Endothelial cell of umbilical vein (primary cell): ENCODE measurements around the gene DAG1. TPM values are rescaled to one million over a fixed set of nuclear protein-coding genes. Genes with fewer than 3 reads are reported as not detected.

Experiments used
- BruUV-seq: library from RNA; stranded (reverse); fragments of 400-500 nt; replicated peaks from 2 replicates; lab custom pipeline; 2021; lab: Mats Ljungman, UMichigan
- CTCF ChIA-PET: fragments of 300-600, 350-600 bp; sonication (Branson Sonifier 250); formaldehyde crosslinking; loops from one replicate; lab custom pipeline; 2021; ENCODE audit warnings: antibody characterized with exemption, inconsistent platforms; lab: Charles Lee
- POLR2A ChIA-PET: fragments of 300-600, 350-600 bp; sonication (Branson Sonifier 250); formaldehyde crosslinking; loops from one replicate; lab custom pipeline; 2021; ENCODE audit warnings: antibody characterized with exemption, inconsistent platforms; lab: Charles Lee
- DNase-seq: peaks from one replicate; pipeline ENCODE4 v3.0.0-alpha.2; 2011; ENCODE audit warnings: low read depth, low spot score
- FAIRE-seq: peaks from 2 replicates; lab custom pipeline; 2011; peaks lifted over from hg19 to GRCh38; lab: Jason Lieb, UNC
- H2AFZ ChIP-seq: 2 replicates; pipeline ENCODE4 v1.6.0; 2012; ENCODE audit warnings: low read depth, low read length, control low read depth, inconsistent platforms
- H3K27ac ChIP-seq: 2 replicates; pipeline ENCODE4 v1.5.1; 2011; ENCODE audit warnings: low read depth, mild to moderate bottlenecking, control low read depth, low read length, moderate library complexity; ENCODE audit not compliant: insufficient read depth
- H3K27me3 ChIP-seq, 2 experiments: 2 replicates each; pipeline versions ENCODE4 v1.6.0 to v1.6.1; 2011; ENCODE audit warnings: low read length in 2 of 2, mixed read lengths in 1 of 2; ENCODE audit not compliant: control insufficient read depth in 2 of 2, insufficient read depth in 2 of 2
- H3K36me3 ChIP-seq, 2 experiments: 2 replicates in 1 of 2; 3 replicates in 1 of 2; pipeline ENCODE4 v1.5.1; 2011; ENCODE audit warnings: low read length in 2 of 2, mild to moderate bottlenecking in 1 of 2, moderate library complexity in 1 of 2; ENCODE audit not compliant: control insufficient read depth in 2 of 2, insufficient read depth in 2 of 2; ENCODE audit errors: extremely low read depth in 1 of 2
- H3K4me1 ChIP-seq: 3 replicates; pipeline ENCODE4 v1.5.1; 2011; ENCODE audit warnings: mild to moderate bottlenecking, low read length; ENCODE audit not compliant: control insufficient read depth, insufficient read depth; ENCODE audit errors: extremely low read depth
- H3K4me2 ChIP-seq: 2 replicates; pipeline ENCODE4 v1.6.1; 2011; ENCODE audit warnings: low read length, control low read depth, mixed read lengths; ENCODE audit not compliant: insufficient read depth
- H3K4me3 ChIP-seq, 3 experiments: fragments of 200-600 bp in 1 of 3; sonication (generic), shearing (Covaris generic) in 1 of 3; replicated peaks in 1 of 3; 2 replicates each; pipeline ENCODE4 v1.5.1; 2011 to 2016; ENCODE audit warnings: control low read depth in 3 of 3, low read length in 3 of 3, mild to moderate bottlenecking in 2 of 3, inconsistent platforms in 1 of 3, low read depth in 1 of 3, moderate library complexity in 1 of 3; ENCODE audit not compliant: insufficient read depth in 1 of 3
- H3K79me2 ChIP-seq: 2 replicates; pipeline ENCODE4 v1.6.0; 2012; ENCODE audit warnings: low read length, inconsistent platforms; ENCODE audit not compliant: control insufficient read depth, insufficient read depth
- H3K9ac ChIP-seq: replicated peaks from 2 replicates; pipeline ENCODE3; 2011; ENCODE audit warnings: low read length, control low read depth; ENCODE audit not compliant: insufficient read depth; ENCODE audit errors: extremely low read depth
- H3K9me1 ChIP-seq: replicated peaks from 3 replicates; pipeline ENCODE4 v1.6.0; 2011; ENCODE audit warnings: mild to moderate bottlenecking, low read length; ENCODE audit not compliant: control insufficient read depth, insufficient read depth; ENCODE audit errors: extremely low read depth
- H3K9me3 ChIP-seq: replicated peaks from 2 replicates; pipeline ENCODE4 v1.5.1; 2012; ENCODE audit warnings: low read length, inconsistent platforms; ENCODE audit not compliant: control insufficient read depth, insufficient read depth
- H4K20me1 ChIP-seq: replicated peaks from 2 replicates; pipeline ENCODE3; 2011; ENCODE audit warnings: mild to moderate bottlenecking, low read length; ENCODE audit not compliant: control insufficient read depth, insufficient read depth; ENCODE audit errors: extremely low read depth
- EZH2 ChIP-seq: IDR thresholded peaks from 2 replicates; pipeline ENCODE4 v1.6.1; 2012; ENCODE audit warnings: borderline replicate concordance, low read depth, mild to moderate bottlenecking, moderate library complexity, low read length, inconsistent platforms; ENCODE audit not compliant: severe bottlenecking
- FOS ChIP-seq: IDR thresholded peaks from 2 replicates; pipeline ENCODE4 v1.6.1; 2011; ENCODE audit warnings: mild to moderate bottlenecking, low read length, moderate library complexity, borderline replicate concordance; ENCODE audit not compliant: insufficient read depth
- GATA2 ChIP-seq: IDR thresholded peaks from 2 replicates; pipeline ENCODE4 v1.7.0; 2011; ENCODE audit warnings: low read depth, mild to moderate bottlenecking, moderate library complexity, mixed read lengths, low read length; ENCODE audit not compliant: insufficient read length, insufficient read depth
- JUN ChIP-seq: IDR thresholded peaks from 2 replicates; pipeline ENCODE4 v1.6.1; 2011; ENCODE audit warnings: borderline replicate concordance, low read depth; ENCODE audit not compliant: insufficient read length, insufficient read depth
- MYC ChIP-seq: IDR thresholded peaks from one replicate; pipeline ENCODE4 v1.6.1; 2011; ENCODE audit warnings: mild to moderate bottlenecking, low read depth, low read length
- POLR2A ChIP-seq: IDR thresholded peaks from 2 replicates; pipeline ENCODE4 v1.6.1; 2012; ENCODE audit warnings: low read depth, mild to moderate bottlenecking, control low read depth, low read length
- POLR2AphosphoS5 ChIP-seq: IDR thresholded peaks from 2 replicates; pipeline ENCODE4 v1.6.1; 2012; ENCODE audit warnings: low read depth, mild to moderate bottlenecking, control low read depth, low read length, moderate library complexity; ENCODE audit not compliant: insufficient read depth
- dilution Hi-C: fragments of 300-500 bp; cut with MboI; formaldehyde crosslinking; loops from one replicate; pipeline ENCODE4 v1.15.0; 2019; ENCODE audit warnings: low sequenced_read_pairs; ENCODE audit not compliant: extremely low pct_ligation_motif_present
- intact Hi-C: fragments of 100-400 bp; cut with micrococcal nuclease; formaldehyde crosslinking; loops from one replicate; pipeline ENCODE4 v1.10.0; 2022
- polyA plus RNA-seq, 4 experiments: library from polyadenylated mRNA; depleted of rRNA in 3 of 4; stranded (reverse) in 3 of 4; unstranded in 1 of 4; fragments of >200 nt; gene quantifications; 2 replicates each; pipeline versions ENCODE4 v1.2.1 to v1.2.3, GENCODE V29; 2011 to 2012; ENCODE audit warnings: missing spikeins in 1 of 4
- total RNA-seq: library from RNA; stranded (reverse); gene quantifications from 2 replicates; pipeline ENCODE4 v1.2.3, GENCODE V29; 2021
- TF ChIP-seq, protein P1 (sequence below), 2 donors: IDR thresholded peaks; 1 replicate in 1 of 2; 2 replicates in 1 of 2; pipeline ENCODE4 v1.5.1; 2011; ENCODE audit warnings: low read length in 2 of 2, mild to moderate bottlenecking in 2 of 2, moderate library complexity in 2 of 2, control low read depth in 1 of 2, inconsistent platforms in 1 of 2, low read depth in 1 of 2; ENCODE audit not compliant: insufficient read depth in 1 of 2; ENCODE audit errors: extremely low read depth in 1 of 2
- TF ChIP-seq, protein P2 (sequence below): IDR thresholded peaks from 2 replicates; pipeline ENCODE4 v1.6.1; 2011; ENCODE audit not compliant: insufficient read depth, insufficient read length

DAG1 gene
- total and polyA plus RNA-seq, 2 donors (not counting 3 experiments of a cell fraction or from before 2014, with no cell fraction given), result 59.6 to 97.5 TPM

DNA sequence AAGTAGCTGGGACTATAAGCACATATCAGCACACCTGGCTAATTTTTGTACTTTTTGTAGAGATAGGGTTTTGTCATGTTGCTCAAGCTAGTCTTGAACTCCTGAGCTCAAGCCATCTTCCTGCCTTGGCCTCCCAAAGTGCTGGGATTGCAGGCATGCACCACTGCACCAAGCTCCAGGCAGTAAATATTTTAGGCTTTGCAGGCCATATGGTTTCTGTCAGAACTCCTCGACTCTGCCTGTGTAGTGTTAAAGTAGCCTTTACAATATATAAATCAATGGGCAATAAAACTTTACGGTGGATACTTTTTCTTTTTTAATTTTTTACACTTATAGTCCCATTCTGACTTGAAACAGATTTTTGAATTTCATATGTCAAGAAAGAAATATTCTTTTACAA, 41.6 kb downstream of the DAG1 start:
- H3K4me3 ChIP-seq, result no peak overlapping the region
- H3K9ac ChIP-seq, result no peak overlapping the region
- peaks cover 2 to 7% of the 10 kb centered on the region in 2 experiments for H3K36me3 ChIP-seq
- H3K4me1 ChIP-seq, result no peaks in the 10 kb centered on the region
- no peaks in the 10 kb centered on the region for H4K20me1 ChIP-seq
- TF ChIP-seq GATA2 (no peak), MYC (no peak), POLR2A (no peak), POLR2AphosphoS5 (no peak), JUN (no peak), FOS (no peak), EZH2 (no peak)
- TF ChIP-seq, protein P1, sequence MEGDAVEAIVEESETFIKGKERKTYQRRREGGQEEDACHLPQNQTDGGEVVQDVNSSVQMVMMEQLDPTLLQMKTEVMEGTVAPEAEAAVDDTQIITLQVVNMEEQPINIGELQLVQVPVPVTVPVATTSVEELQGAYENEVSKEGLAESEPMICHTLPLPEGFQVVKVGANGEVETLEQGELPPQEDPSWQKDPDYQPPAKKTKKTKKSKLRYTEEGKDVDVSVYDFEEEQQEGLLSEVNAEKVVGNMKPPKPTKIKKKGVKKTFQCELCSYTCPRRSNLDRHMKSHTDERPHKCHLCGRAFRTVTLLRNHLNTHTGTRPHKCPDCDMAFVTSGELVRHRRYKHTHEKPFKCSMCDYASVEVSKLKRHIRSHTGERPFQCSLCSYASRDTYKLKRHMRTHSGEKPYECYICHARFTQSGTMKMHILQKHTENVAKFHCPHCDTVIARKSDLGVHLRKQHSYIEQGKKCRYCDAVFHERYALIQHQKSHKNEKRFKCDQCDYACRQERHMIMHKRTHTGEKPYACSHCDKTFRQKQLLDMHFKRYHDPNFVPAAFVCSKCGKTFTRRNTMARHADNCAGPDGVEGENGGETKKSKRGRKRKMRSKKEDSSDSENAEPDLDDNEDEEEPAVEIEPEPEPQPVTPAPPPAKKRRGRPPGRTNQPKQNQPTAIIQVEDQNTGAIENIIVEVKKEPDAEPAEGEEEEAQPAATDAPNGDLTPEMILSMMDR (IDR thresholded peaks at IDR 0.05; ENCODE audit: extremely low read depth in 1 of 2, insufficient read depth in 1 of 2, low read depth in 1 of 2, low read length in 2 of 2), result no peak
- TF ChIP-seq, protein P2, sequence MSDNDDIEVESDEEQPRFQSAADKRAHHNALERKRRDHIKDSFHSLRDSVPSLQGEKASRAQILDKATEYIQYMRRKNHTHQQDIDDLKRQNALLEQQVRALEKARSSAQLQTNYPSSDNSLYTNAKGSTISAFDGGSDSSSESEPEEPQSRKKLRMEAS, result no peak
- intact Hi-C loops (no loop called here), dilution Hi-C loops (no loop called here)
- no peaks in the 10 kb centered on the region for H3K9me3 ChIP-seq
- H3K27me3 ChIP-seq, result no peaks in the 10 kb centered on the region
- H3K79me2 ChIP-seq, result no peaks in the 10 kb centered on the region
- no peaks in the 10 kb centered on the region for H3K9me1 ChIP-seq
- ChIA-PET CTCF (interaction anchor here (1.4 kb wide), 1 partner anchor 28 kb away, joined by 3 read pairs; no protein-coding TSS in a partner anchor), POLR2A (no interaction called here)
- H3K27ac ChIP-seq, result no peak overlapping the region
- no peak overlapping the region for H2AFZ ChIP-seq
- no peak for FAIRE-seq
- no TSS peak for BruUV-seq
- H3K4me2 ChIP-seq, result no peak overlapping the region
- no peak for DNase-seq
